K562 treated with DMSO at 1 percent for 24 hours (cell line): ENCODE measurements around the gene LGALSL. TPM values are rescaled to one million over a fixed set of nuclear protein-coding genes. Genes with fewer than 3 reads are reported as not detected.

Experiments
- total RNA-seq: library from RNA; unstranded; fragments of 300-600 nt; gene quantifications from 2 replicates; pipeline ENCODE4 v1.2.3, GENCODE V29; 2022; ENCODE audit warnings: low read depth; ENCODE audit not compliant: insufficient read depth

Gene LGALSL
- total RNA-seq = 2.9 TPM in 1 of 2 replicates, not detected in the other

GRCh38 chr2:64453770-64454385, at the start of gene LGALSL:
Gene LGALSL, plus strand, starts transcription at chr2:64454162. Its CDS starts 384 bp downstream, at chr2:64454546.

Other genes starting within 250 kb of the LGALSL start
- 12.0 and 12.2 TPM in 2 replicates for gene AFTPH, start 70.2 kb downstream of the LGALSL start, total RNA-seq
- 9.5 and 16.6 TPM in 2 replicates for gene SERTAD2, start 199.8 kb downstream of the LGALSL start, total RNA-seq